ENCODE measurements around the gene PSMD3.

Gene PSMD3

DNA sequence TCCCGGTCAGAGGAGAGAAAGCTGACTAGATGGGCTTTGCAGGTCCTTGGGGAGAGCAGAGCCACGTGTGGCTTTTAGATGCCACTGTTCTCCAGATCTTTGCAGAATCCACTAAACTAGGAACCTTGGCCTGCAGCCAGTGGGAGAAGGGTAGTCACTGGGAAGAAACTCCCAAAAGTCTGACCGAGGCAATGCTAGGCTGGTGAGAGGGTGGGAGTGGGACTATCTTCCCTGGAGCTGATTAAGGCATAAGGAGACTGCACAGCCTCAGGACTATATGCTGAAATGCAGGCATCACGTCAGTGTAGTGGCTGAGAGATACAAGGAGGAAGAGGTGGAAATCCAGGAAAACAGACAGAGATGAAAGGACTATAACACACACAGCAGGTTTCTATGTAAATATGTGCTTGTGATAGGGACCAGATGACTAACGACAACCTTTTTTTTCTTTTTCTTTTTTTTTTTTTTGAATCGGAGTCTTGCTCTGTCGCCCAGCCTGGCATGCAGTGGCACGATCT is 20.0 kb upstream of the PSMD3 start:
- Histone ChIP-seq H3K9me3 (ENCODE audit: insufficient read depth, low read length) (no peaks in the 10 kb centered on the region), H3K9ac (ENCODE audit: low read length) (no peak overlapping the region), H2AFZ (ENCODE audit: low read depth, low read length) (no peak overlapping the region), H4K20me1 (ENCODE audit: insufficient read depth, low read length) (no peaks in the 10 kb centered on the region), H3K4me2 (ENCODE audit: low read length) (no peak overlapping the region), H3K27me3 (ENCODE audit: low read depth, low read length) (0 out of 2 replicates have a peak, but pooled peaks cover 5% of the 10 kb centered on the region), H3K79me2 (ENCODE audit: low read length) (no peaks in the 10 kb centered on the region), H3K36me3 (replicated peaks; ENCODE audit: low read depth, low read length) (no peaks in the 10 kb centered on the region), H3K4me1 (ENCODE audit: low read length) (peaks cover 8% of the 10 kb centered on the region; the same call in 1 of the 2 replicates), H3K4me3 (ENCODE audit: low read length) (no peak overlapping the region), H3K27ac (ENCODE audit: low read length) (no peak overlapping the region)
- TF ChIP-seq, protein P1, sequence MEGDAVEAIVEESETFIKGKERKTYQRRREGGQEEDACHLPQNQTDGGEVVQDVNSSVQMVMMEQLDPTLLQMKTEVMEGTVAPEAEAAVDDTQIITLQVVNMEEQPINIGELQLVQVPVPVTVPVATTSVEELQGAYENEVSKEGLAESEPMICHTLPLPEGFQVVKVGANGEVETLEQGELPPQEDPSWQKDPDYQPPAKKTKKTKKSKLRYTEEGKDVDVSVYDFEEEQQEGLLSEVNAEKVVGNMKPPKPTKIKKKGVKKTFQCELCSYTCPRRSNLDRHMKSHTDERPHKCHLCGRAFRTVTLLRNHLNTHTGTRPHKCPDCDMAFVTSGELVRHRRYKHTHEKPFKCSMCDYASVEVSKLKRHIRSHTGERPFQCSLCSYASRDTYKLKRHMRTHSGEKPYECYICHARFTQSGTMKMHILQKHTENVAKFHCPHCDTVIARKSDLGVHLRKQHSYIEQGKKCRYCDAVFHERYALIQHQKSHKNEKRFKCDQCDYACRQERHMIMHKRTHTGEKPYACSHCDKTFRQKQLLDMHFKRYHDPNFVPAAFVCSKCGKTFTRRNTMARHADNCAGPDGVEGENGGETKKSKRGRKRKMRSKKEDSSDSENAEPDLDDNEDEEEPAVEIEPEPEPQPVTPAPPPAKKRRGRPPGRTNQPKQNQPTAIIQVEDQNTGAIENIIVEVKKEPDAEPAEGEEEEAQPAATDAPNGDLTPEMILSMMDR (IDR thresholded peaks at IDR 0.05; ENCODE audit: low read depth, low read length): no peak
- no peak for TF ChIP-seq EZH2phosphoT487 (IDR thresholded peaks at IDR 0.05; ENCODE audit: low read depth)

DNA sequence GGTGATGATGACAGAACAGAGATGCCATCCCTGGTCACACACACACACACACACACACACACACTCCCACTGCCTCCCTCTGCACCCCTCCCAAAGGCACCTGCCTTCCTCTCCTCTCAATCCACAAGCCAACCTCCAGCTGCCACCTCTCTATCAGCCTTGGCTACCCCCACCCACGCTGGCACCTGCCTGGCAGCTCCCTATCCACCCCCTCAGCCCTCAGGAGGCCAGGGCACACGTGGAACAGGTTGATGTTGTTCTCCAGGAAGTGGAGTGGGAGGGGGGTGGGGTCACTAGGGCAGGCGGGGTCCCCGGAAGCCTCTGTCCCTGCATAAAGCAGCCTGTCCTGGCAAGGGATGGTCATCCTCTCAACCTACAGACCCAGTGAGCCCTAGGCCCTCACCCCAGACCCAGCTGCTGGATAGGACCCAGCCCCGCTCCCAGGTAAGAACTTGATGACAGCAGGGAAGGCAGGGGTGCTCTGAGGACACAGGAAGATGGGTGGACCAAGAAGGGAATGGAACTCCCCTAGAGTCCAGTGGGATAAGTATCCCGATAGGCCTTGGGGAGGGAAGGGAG is 17.9 kb upstream of the PSMD3 start, which contains the start of gene GSDMA:
GSDMA (plus strand) TSS at position 363 of the 579 bp plus-strand sequence. CDS start 2,684 bp downstream, outside the sequence.
- H3K9ac ChIP-seq (ENCODE audit: low read length): no peak within 1 kb of the TSS
- no peaks in the 10 kb centered on the region for H3K9me3 ChIP-seq (ENCODE audit: insufficient read depth, low read length)
- 0 out of 2 replicates have a peak, but pooled peaks cover 9% of the 10 kb centered on the region for H3K27me3 ChIP-seq (ENCODE audit: low read depth, low read length)
- TF ChIP-seq, protein P1 (IDR thresholded peaks at IDR 0.05; ENCODE audit: low read depth, low read length): no peak
- no peak for TF ChIP-seq EZH2phosphoT487 (IDR thresholded peaks at IDR 0.05; ENCODE audit: low read depth)
- peaks cover 8% of the 10 kb centered on the region; the same call in 1 of the 2 replicates for H3K4me1 ChIP-seq (ENCODE audit: low read length)
- H3K4me2 ChIP-seq (ENCODE audit: low read length): no peak within 1 kb of the TSS
- no peaks in the 10 kb centered on the region for H4K20me1 ChIP-seq (ENCODE audit: insufficient read depth, low read length)
- H3K79me2 ChIP-seq (ENCODE audit: low read length): no peaks in the 10 kb centered on the region
- H3K27ac ChIP-seq (ENCODE audit: low read length): no peak within 1 kb of the TSS
- H3K36me3 ChIP-seq (replicated peaks; ENCODE audit: low read depth, low read length): no peaks in the 10 kb centered on the region
- H2AFZ ChIP-seq (ENCODE audit: low read depth, low read length): no peak within 1 kb of the TSS
- H3K4me3 ChIP-seq (ENCODE audit: low read length): no peak within 1 kb of the TSS

GRCh38 chr17:39963829-39964228 is 16.8 kb upstream of the PSMD3 start:
- Histone ChIP-seq H4K20me1 (ENCODE audit: insufficient read depth, low read length) (no peaks in the 10 kb centered on the region), H3K4me3 (ENCODE audit: low read length) (no peak overlapping the region), H3K79me2 (ENCODE audit: low read length) (no peaks in the 10 kb centered on the region), H3K27ac (ENCODE audit: low read length) (no peak overlapping the region), H3K4me2 (ENCODE audit: low read length) (no peak overlapping the region), H3K9me3 (ENCODE audit: insufficient read depth, low read length) (no peaks in the 10 kb centered on the region), H3K9ac (ENCODE audit: low read length) (no peak overlapping the region), H3K4me1 (ENCODE audit: low read length) (peaks cover 6% of the 10 kb centered on the region; the same call in 1 of the 2 replicates), H3K27me3 (ENCODE audit: low read depth, low read length) (0 out of 2 replicates have a peak, but pooled peaks cover 9% of the 10 kb centered on the region), H3K36me3 (replicated peaks; ENCODE audit: low read depth, low read length) (no peaks in the 10 kb centered on the region), H2AFZ (ENCODE audit: low read depth, low read length) (no peak overlapping the region)
- no peak for TF ChIP-seq EZH2phosphoT487 (IDR thresholded peaks at IDR 0.05; ENCODE audit: low read depth)
- TF ChIP-seq, protein P1 (IDR thresholded peaks at IDR 0.05; ENCODE audit: low read depth, low read length): no peak

- Histone ChIP-seq H3K27ac (ENCODE audit: low read length) (no peak overlapping the region), H3K4me3 (ENCODE audit: low read length) (no peak overlapping the region), H2AFZ (ENCODE audit: low read depth, low read length) (no peak overlapping the region), H3K4me2 (ENCODE audit: low read length) (no peak overlapping the region), H4K20me1 (ENCODE audit: insufficient read depth, low read length) (no peaks in the 10 kb centered on the region), H3K79me2 (ENCODE audit: low read length) (no peaks in the 10 kb centered on the region), H3K9me3 (ENCODE audit: insufficient read depth, low read length) (no peaks in the 10 kb centered on the region), H3K4me1 (ENCODE audit: low read length) (no peaks in the 10 kb centered on the region), H3K36me3 (replicated peaks; ENCODE audit: low read depth, low read length) (no peaks in the 10 kb centered on the region), H3K27me3 (ENCODE audit: low read depth, low read length) (peaks cover 17% of the 10 kb centered on the region), H3K9ac (ENCODE audit: low read length) (no peak overlapping the region)
- TF ChIP-seq EZH2phosphoT487 (IDR thresholded peaks at IDR 0.05; ENCODE audit: low read depth): no peak
- TF ChIP-seq, protein P1 (IDR thresholded peaks at IDR 0.05; ENCODE audit: low read depth, low read length): no peak
These were observed 15.4 kb upstream of the PSMD3 start for GRCh38 chr17:39965017-39965699.
